ENCODE results near the gene PIGBOS1. TPM values are rescaled to one million over a fixed set of nuclear protein-coding genes. Genes with fewer than 3 reads are reported as not detected.

PIGBOS1 gene
- total RNA-seq, 1 experiment from 2014 or later = 13.0 TPM

- TF ChIP-seq ZNF532 (CRISPR knock-in tag; IDR thresholded peaks at IDR 0.05; ENCODE audit: borderline replicate concordance) (no peak), FOXP1 (CRISPR knock-in tag; IDR thresholded peaks at IDR 0.05; ENCODE audit: borderline replicate concordance) (no peak), EMX1 (CRISPR knock-in tag; IDR thresholded peaks at IDR 0.05) (no peak), GRHL2 (CRISPR knock-in tag; IDR thresholded peaks at IDR 0.05; ENCODE audit: insufficient replicate concordance, severe bottlenecking) (no peak), SMAD4 (CRISPR knock-in tag; IDR thresholded peaks at IDR 0.05) (no peak), KAT7 (CRISPR knock-in tag; IDR thresholded peaks at IDR 0.05; ENCODE audit: borderline replicate concordance) (no peak), RELA (CRISPR knock-in tag; IDR thresholded peaks at IDR 0.05; ENCODE audit: borderline replicate concordance) (no peak), ATF1 (CRISPR knock-in tag; IDR thresholded peaks at IDR 0.05) (no peak), ATF3 (CRISPR knock-in tag; conservative IDR thresholded peaks at IDR 0.05) (no peak), AFF4 (CRISPR knock-in tag; IDR thresholded peaks at IDR 0.05; ENCODE audit: borderline replicate concordance) (no peak), NR1H2 (CRISPR knock-in tag; IDR thresholded peaks at IDR 0.05) (no peak)
Measured at GRCh38 chr15:55277116-55277564, 41.8 kb downstream of the PIGBOS1 start (continued).

- Mint-ChIP-seq H3K4me3 (no peak overlapping the region), H3K27me3 (ENCODE audit: low read depth) (no peaks in the 10 kb centered on the region), H3K4me1 (no peaks in the 10 kb centered on the region), H3K9me3 (peaks cover 5% of the 10 kb centered on the region; the same call in 1 of the 2 replicates), H3K27ac (no peak overlapping the region), H3K36me3 (no peaks in the 10 kb centered on the region)
- ChIA-PET CTCF (interaction anchor here (0.7 kb wide), 1 partner anchor 15 kb away, joined by 6 read pairs; no protein-coding TSS in a partner anchor), POLR2A (no interaction called here)
- DNase-seq (ENCODE audit: low spot score) (no peak), ATAC-seq (no peak)
- TF ChIP-seq, protein P1, sequence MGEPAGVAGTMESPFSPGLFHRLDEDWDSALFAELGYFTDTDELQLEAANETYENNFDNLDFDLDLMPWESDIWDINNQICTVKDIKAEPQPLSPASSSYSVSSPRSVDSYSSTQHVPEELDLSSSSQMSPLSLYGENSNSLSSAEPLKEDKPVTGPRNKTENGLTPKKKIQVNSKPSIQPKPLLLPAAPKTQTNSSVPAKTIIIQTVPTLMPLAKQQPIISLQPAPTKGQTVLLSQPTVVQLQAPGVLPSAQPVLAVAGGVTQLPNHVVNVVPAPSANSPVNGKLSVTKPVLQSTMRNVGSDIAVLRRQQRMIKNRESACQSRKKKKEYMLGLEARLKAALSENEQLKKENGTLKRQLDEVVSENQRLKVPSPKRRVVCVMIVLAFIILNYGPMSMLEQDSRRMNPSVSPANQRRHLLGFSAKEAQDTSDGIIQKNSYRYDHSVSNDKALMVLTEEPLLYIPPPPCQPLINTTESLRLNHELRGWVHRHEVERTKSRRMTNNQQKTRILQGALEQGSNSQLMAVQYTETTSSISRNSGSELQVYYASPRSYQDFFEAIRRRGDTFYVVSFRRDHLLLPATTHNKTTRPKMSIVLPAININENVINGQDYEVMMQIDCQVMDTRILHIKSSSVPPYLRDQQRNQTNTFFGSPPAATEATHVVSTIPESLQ (CRISPR knock-in tag; IDR thresholded peaks at IDR 0.05) = no peak
- TF ChIP-seq ESRRA (CRISPR knock-in tag; IDR thresholded peaks at IDR 0.05; ENCODE audit: borderline replicate concordance) (no peak), HMGA2 (CRISPR knock-in tag; IDR thresholded peaks at IDR 0.05) (no peak), TCF7 (CRISPR knock-in tag; IDR thresholded peaks at IDR 0.05; ENCODE audit: low read depth) (no peak), ZNF532 (CRISPR knock-in tag; IDR thresholded peaks at IDR 0.05; ENCODE audit: borderline replicate concordance) (no peak), IRF2 (CRISPR knock-in tag; IDR thresholded peaks at IDR 0.05; ENCODE audit: borderline replicate concordance, low read depth) (no peak), NR1H2 (CRISPR knock-in tag; IDR thresholded peaks at IDR 0.05) (no peak), JAZF1 (CRISPR knock-in tag; IDR thresholded peaks at IDR 0.05) (no peak), SP1 (CRISPR knock-in tag; conservative IDR thresholded peaks at IDR 0.05) (no peak), GRHL2 (CRISPR knock-in tag; IDR thresholded peaks at IDR 0.05; ENCODE audit: insufficient replicate concordance, severe bottlenecking) (no peak), MAX (CRISPR knock-in tag; IDR thresholded peaks at IDR 0.05) (no peak), TP53 (CRISPR knock-in tag; IDR thresholded peaks at IDR 0.05) (no peak)
Measured at GRCh38 chr15:55276324-55276723, 42.6 kb downstream of the PIGBOS1 start.
